ENCODE data around the gene GDF9.
A peak's percentile ranks its signal among the peaks of the same experiment; 100 is the strongest.

The GDF9 gene

GRCh38 chr5:132816083-132816482 lies 50.2 kb downstream of the GDF9 start:
- DNase-seq = no peak

- no peak for DNase-seq
Observed at GRCh38 chr5:132815454-132815853, 50.8 kb downstream of the GDF9 start.

GRCh38 chr5:132814503-132815294 lies 51.6 kb downstream of the GDF9 start:
- no peak for DNase-seq

- DNase-seq = peak in 1 of 2 donors; percentile 29
Observed at GRCh38 chr5:132813599-132814502, 52.4 kb downstream of the GDF9 start.

GRCh38 chr5:132812781-132813598 lies 53.3 kb downstream of the GDF9 start, which contains the start of gene SOWAHA:
TSS of gene SOWAHA (plus strand) at chr5:132813302. CDS start at chr5:132813622, 320 bp downstream.
- no peak for DNase-seq

GRCh38 chr5:132812123-132812765 lies 54.0 kb downstream of the GDF9 start:
- no peak for DNase-seq
